ENCODE results near the gene TOMM34.

The TOMM34 gene

DNA sequence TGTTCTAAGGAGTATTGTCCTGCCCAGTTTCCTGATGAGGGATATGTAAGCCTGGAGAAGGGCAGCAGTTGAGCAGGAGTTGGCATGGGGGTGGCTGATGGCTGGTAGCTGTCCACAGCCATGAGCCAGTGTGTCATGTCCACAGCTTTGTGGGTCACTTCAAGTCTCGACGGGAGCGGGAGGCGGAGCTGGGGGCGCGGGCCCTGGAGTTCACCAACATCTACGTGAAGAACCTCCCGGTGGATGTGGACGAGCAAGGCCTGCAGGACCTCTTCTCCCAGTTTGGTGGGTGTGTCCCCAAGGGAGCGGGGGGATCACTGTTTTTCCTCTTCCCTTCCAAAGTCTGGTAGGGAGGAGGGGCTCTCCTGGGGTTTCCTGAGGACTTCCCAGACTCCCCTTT, 41.4 kb downstream of the TOMM34 start:
- no peak overlapping the region for H3K4me3 ChIP-seq (replicated peaks; ENCODE audit: low read depth, low read length)
- no peak for DNase-seq (ENCODE audit: low read depth)

DNA sequence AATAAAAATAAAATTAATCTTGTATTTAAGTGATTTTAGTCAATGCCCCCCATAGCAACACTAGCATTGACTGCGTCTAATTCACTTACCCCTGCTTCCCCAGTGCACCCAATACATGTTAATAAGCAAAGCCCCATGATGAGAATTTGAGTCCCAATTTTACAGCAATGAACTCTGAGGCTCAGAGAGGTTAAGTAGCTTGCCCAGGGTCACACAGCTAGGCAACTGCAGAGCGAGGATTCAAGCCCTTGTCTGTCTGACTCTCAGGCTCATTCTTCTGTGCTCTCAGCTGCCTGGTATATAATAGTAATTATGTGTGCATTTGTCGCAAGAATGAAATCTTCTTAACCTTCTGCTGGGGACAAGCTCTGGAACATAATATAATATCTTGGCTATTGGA, 41.9 kb downstream of the TOMM34 start:
- TF ChIP-seq, protein P1, sequence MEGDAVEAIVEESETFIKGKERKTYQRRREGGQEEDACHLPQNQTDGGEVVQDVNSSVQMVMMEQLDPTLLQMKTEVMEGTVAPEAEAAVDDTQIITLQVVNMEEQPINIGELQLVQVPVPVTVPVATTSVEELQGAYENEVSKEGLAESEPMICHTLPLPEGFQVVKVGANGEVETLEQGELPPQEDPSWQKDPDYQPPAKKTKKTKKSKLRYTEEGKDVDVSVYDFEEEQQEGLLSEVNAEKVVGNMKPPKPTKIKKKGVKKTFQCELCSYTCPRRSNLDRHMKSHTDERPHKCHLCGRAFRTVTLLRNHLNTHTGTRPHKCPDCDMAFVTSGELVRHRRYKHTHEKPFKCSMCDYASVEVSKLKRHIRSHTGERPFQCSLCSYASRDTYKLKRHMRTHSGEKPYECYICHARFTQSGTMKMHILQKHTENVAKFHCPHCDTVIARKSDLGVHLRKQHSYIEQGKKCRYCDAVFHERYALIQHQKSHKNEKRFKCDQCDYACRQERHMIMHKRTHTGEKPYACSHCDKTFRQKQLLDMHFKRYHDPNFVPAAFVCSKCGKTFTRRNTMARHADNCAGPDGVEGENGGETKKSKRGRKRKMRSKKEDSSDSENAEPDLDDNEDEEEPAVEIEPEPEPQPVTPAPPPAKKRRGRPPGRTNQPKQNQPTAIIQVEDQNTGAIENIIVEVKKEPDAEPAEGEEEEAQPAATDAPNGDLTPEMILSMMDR (IDR thresholded peaks at IDR 0.05; ENCODE audit: low read length, missing control alignments), result no peak
- no peak overlapping the region for H3K4me3 ChIP-seq (replicated peaks; ENCODE audit: low read depth, low read length)
- DNase-seq (ENCODE audit: low read depth), result no peak

More for the DNA sequence above, 41.4 kb downstream of the TOMM34 start:
- TF ChIP-seq, protein P1 (IDR thresholded peaks at IDR 0.05; ENCODE audit: low read length, missing control alignments), result no peak

DNA sequence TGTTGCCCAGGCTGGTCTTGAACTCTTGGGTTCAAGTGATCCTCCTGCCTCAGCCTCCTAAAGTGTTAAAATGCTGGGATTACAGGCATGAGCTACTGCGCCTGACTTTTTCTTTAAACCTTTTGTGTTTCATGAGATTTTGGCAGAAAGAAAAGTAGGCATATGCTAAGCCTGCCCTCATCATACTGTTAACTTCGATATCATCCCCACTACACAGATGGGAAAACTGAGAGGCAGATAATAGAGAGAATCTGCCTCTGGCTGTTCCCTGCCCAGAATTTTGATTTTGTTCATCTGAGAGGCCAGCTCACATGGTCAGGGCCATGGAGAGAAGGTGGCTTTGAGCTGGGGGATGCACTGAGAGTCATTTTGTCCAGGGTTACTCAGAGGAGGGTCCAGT, 42.8 kb downstream of the TOMM34 start:
- no peak overlapping the region for H3K4me3 ChIP-seq (replicated peaks; ENCODE audit: low read depth, low read length)
- DNase-seq (ENCODE audit: low read depth), result no peak
- TF ChIP-seq, protein P1 (IDR thresholded peaks at IDR 0.05; ENCODE audit: low read length, missing control alignments), result no peak

DNA sequence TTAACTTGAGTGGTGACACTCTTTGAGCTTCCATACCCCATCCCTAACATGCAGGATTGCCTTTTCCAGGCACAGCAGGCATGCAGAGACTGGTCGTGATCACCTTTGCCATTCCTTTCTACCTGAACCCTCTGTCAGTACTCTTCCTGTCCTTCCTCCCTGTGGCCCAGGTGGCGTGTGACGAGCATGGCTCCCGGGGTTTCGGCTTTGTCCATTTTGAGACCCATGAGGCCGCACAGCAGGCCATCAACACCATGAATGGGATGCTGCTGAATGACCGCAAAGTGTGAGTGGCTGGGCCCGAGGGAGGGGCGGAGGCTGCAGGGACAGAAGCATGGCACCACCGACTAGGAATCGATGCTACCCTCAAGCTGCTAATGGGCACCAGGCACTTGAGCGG, 43.6 kb downstream of the TOMM34 start:
- TF ChIP-seq, protein P1 (IDR thresholded peaks at IDR 0.05; ENCODE audit: low read length, missing control alignments), result no peak
- no peak overlapping the region for H3K4me3 ChIP-seq (replicated peaks; ENCODE audit: low read depth, low read length)
- DNase-seq (ENCODE audit: low read depth), result no peak

DNA sequence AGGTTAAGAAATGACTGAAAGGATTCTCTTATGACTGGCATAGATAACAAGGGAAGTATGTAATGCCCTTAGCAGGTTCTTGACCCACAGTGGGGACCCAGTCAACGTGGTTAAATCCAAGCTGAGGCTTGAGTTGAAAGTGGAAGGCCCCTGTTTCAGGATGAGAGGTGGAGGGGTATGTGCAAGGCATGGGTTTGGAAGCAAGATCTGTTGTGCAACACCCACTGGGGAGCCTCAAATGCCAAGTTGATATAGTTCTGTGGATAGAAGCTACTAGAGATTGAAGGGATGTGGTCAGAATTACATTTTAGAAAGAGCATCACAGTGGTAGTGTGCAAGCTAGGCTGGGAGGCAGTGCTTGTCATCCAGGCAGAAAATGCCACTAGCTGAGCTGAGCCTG, 45.3 kb downstream of the TOMM34 start:
- H3K4me3 ChIP-seq (replicated peaks; ENCODE audit: low read depth, low read length), result no peak overlapping the region
- TF ChIP-seq, protein P1 (IDR thresholded peaks at IDR 0.05; ENCODE audit: low read length, missing control alignments), result no peak
- DNase-seq (ENCODE audit: low read depth), result no peak

DNA sequence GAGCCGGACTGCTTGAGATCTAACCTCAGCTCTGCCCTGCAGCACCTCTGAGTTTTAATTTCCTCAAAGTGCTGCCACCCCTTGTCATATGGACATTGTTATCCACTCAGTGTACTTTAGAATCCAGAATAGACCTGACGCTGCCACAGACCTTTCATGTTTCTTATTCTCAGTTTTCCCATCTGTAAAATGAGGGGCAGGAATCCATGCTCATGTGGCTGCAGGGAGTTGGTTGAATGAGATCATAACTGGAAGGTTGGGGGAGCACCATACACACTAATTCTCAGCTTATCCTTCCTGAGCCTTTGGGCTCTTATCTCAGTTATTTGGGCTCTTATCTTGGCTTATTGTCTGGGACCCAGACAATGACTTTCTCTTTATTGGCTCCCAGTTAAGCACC, 48.0 kb downstream of the TOMM34 start:
- TF ChIP-seq, protein P1 (IDR thresholded peaks at IDR 0.05; ENCODE audit: low read length, missing control alignments), result no peak
- DNase-seq (ENCODE audit: low read depth), result no peak
- H3K4me3 ChIP-seq (replicated peaks; ENCODE audit: low read depth, low read length), result no peak overlapping the region

- DNase-seq (ENCODE audit: low read depth), result peak; percentile 62
- TF ChIP-seq, protein P1 (IDR thresholded peaks at IDR 0.05; ENCODE audit: low read length, missing control alignments), result peak; percentile 42
- no peak overlapping the region for H3K4me3 ChIP-seq (replicated peaks; ENCODE audit: low read depth, low read length)
These were observed 48.8 kb downstream of the TOMM34 start for GRCh38 chr20:44911264-44911921.

Measured in fibroblast of pulmonary artery (primary cell).